ENCODE measurements around the gene SRGN.

DNA sequence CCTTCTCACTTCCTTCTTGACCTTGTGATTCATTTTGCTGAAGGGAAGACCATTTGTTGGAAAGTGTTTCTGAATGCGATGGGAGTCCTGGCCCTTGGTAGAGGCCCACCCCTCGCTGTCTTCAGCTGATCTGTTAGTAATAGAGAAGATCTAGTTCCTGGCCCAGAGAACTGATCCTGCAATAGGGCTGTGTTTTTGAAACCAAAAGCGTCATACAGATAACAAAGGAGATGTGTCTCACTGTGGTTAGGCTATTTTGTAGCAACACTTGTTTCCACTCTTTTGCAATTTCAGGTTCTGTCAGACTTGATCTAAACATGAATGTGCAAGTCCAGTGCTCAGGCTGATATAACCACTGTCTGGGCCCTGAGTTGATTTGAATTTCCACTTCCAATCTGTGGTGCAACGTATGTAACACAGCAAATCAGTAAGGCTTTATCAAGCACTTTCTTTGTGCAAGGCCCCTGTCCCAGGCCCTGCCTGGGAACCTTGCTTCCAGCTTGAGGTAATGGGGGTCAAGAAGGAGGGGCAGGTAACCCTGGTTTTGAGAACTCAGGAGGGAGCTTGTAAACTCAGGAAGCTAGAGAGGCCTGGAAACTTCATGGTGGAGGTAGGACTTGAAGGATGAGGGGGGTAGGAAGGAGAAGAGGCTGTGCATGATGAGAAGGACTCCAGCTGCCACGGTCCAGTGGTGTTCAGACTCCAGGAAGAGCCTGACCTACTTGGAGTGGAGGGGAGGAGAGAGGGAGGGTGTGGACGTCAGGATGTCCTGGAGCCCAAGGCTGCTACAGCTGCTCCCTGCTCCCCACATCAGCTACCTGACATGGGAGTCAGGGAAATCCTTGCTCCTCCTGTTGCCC, 42.2 kb upstream of the SRGN start:
- peak; percentile 14 for TF ChIP-seq POLR2A (IDR thresholded peaks at IDR 0.05; ENCODE audit: low read length)
- TF ChIP-seq GATA1 (IDR thresholded peaks at IDR 0.05; ENCODE audit: low read depth, low read length): no peak

Data from erythroblast (primary cell).